Fibroblast of skin of abdomen (primary cell): Measurements from ENCODE around the gene METRN.
A peak's percentile ranks its signal among the peaks of the same experiment; 100 is the strongest.

Source experiments
- DNase-seq: peaks from one replicate; pipeline ENCODE4 v3.0.0-alpha.2; 2013

The METRN gene

DNA sequence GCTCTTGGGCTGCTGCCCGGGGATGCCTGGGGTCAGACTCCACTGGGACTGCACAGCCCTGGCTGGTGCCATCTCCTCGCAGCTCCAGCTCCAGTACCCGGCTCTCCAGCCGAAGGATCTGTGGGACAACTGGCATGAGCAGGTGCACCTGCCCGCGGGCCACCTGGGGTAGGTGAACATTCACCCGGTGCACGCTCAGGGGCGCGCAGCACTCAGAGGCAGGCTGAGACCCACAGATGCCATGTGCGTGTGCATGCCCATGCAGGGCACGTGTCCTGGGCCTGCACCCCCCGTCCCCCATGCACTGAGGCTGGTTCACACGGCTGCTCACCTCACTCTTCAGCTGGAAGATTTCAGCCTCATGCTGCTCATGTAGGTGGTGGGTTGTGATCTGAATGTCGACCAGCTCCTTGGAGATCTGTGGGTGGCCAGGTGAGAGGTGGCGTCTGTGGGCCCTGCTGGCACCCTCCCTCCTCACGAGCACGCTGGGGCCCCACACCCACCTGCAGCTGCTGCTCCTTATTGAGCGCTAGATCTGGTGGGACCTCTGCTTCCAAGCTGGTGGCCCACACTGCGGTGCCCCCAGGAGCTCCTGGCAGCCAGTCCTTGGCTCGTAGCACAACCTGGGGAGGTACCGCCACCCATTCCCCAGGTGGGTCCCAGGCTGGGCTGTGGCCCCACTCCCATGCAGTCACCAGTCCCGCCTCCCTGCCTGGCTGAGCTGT is 10.7 kb downstream of the METRN start:
- DNase-seq = no peak

DNA sequence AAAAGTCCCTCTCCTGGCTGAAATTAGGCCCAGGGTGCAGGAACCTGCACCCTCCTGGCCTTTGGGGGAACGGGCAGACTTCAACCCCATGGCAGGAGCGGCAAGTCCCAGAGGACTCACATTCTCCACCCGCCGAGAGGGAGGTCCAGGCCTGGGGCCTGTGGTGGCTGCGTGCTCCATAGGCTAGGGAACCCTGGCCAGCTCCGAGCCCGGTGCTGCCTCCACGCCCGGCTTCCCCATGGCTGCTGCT is 11.2 kb downstream of the METRN start:
- DNase-seq = no peak

DNA sequence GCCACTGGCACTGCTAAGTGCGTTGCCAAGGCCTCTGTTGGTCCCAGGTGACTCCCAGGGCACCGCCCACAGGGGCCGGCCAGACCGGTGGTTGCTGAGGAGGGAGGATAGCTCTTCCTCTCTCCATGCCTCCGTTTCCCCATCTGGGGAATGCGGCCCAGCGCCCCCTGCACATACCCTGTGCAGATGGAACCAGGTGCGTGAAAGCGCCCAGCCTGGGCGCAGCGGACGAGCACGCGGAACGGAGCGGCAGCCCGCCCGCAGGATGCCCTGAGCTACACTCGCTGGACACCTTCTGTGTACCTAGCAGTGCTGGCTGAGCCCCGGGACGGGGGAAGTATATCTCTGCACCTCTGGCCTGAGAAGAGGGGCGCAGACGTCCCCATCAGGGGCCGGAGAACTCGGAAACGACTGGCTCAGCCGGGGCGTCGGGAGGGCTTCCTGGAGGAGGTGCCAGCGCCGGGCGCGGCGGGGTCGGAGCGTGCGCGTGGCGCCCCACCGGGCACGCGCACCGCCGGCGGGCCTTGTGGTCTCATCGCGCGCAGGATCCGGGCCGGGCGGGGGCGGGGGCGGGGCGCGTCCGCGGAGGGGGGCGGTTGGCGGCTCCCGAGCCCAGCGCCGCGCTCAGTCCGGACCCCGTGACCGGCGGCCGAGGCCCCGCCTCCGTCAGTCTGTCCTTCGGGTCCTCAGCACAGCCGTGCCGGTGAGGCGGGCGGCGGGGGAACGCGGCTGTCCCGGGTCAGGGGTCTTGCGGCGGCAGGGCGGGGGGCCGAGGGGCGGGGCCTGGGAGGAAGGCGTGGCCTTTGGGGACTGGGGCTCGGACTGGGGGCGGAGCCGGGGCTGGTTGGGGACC is 11.7 kb downstream of the METRN start, which contains the start of the genes CCDC78 and HAGHL:
TSS of gene CCDC78 (minus strand) at position 6 of the 853 bp plus-strand sequence. CDS start 76 bp downstream, outside the sequence.
TSS of gene HAGHL (plus strand) at position 669 of the 853 bp plus-strand sequence. CDS start 404 bp downstream, outside the sequence.
- DNase-seq = peak; percentile 41

DNA sequence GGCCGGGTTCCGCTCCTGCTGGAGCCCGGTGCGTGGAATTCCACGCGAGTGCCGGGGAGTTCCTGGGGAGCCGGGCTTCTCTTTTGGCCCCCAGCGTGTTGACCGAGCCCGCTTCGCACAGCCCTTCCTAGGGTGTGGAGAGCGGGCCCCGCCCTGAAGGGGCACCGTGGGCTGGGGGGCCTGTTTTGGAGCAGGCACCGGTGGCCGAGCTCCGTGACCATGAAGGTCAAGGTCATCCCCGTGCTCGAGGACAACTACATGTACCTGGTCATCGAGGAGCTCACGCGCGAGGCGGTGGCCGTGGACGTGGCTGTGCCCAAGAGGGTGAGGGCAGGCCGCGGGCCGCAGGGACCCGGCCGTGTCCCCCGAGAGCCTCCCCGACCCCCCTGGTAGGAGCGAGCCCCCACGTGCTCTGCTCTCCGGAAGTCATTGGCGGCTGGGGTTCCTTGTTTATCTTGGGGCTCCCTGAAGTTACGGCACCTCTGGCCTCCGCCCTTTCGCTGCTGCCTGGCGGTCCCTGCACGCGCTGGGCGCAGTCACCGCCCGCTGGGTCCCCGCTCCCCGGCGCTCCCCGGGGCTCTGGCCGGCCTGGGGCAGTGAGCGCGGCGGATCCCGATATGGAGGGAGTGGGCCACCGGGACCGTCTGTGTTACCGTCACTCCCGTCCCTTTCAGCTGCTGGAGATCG is 12.5 kb downstream of the METRN start:
- DNase-seq = no peak

DNA sequence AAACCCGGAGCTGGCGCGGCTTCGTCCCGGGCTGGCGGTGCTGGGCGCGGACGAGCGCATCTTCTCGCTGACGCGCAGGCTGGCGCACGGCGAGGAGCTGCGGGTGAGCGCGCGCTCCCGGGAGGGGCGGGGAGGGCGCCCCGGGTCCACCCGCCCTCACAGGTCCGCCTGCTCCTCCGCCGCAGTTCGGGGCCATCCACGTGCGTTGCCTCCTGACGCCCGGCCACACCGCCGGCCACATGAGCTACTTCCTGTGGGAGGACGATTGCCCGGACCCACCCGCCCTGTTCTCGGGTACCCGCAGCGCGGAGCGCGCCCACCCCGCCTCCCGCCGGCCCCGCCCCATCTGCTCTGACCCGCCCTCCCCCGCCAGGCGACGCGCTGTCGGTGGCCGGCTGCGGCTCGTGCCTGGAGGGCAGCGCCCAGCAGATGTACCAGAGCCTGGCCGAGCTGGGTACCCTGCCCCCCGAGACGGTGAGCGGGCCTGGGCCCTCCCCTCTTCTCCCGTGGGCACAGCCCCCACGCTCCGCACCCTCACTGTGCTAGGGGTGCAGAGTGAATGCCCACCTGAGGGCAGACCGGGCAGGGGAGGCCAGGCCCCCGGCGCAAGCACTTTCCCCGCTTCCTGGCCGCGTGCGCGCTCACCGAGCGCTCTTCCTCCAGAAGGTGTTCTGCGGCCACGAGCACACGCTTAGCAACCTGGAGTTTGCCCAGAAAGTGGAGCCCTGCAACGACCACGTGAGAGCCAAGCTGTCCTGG is 13.4 kb downstream of the METRN start:
- peak; percentile 72 for DNase-seq

DNA sequence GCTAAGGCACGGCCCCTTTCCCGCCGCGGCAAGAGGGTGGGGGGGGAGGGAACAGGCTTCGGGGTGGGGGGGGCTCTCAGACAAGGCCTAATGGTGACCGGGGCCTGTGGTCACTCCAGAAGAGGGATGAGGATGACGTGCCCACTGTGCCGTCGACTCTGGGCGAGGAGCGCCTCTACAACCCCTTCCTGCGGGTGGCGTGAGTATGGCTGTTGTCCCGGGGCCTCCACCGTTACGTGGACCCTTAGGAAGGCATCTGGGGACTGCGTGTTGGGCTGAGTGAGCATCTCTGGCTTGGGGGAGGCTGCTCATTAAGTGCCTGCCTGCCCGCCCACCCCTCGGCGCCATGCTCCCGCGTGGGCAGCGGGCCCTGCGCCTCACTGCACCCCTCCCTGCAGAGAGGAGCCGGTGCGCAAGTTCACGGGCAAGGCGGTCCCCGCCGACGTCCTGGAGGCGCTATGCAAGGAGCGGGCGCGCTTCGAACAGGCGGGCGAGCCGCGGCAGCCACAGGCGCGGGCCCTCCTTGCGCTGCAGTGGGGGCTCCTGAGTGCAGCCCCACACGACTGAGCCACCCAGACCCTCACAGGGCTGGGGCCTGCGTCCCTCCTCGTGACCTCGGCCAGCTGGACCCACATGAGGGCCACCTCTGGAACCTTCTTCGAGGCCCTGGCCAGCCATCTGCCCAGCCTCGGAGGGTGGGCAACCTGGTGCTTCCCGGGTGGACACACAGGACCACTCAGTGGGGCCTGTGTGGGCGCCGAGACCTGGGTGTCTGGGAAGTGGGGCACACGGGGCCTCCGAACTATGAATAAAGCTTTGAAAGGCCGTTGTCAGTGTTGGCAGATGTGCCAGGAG is 14.2 kb downstream of the METRN start:
- DNase-seq = no peak

DNA sequence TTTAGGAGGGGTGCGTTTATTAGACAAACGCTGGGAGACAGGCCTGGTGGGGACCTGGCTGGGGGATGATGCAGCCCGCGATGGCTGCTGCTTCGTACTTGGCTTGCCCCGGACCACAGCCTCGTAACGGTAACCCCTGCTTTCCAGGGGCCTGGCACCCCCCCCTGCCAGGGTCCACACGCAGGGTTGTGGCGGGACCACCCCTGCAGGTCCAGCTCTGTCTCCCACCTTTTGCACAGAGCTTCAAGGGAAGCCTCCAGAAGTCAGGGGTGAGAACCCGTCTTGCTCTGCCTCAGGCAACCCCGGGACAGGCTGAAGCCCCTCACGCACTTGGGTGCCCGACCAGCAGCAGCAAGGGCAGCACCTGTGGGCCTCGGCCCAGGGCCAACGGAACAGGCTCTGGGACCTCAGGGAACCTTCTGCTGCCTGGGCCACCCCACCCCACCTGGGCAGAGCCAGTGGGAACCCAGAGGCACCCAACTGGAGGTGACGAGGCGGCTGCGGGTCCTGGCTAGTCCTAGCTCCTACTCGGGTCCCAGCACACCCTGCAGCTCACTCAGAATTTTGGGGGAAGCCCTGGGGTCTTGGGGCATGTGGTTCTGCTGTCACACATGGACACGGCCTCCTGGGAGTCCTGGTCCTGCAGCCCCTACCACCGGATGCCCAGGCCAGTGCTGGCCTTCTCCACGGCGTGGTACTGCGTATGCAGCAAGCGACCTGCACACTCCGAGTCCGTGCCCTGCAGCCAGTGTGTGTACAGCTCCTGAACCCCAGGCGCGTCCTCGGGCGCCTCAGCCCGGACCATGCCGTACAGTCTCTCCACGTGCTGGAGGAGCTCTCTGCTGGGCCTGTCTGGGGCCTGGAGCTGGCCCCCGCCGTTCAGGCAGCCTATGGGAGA is 15.1 kb downstream of the METRN start:
- no peak for DNase-seq

DNA sequence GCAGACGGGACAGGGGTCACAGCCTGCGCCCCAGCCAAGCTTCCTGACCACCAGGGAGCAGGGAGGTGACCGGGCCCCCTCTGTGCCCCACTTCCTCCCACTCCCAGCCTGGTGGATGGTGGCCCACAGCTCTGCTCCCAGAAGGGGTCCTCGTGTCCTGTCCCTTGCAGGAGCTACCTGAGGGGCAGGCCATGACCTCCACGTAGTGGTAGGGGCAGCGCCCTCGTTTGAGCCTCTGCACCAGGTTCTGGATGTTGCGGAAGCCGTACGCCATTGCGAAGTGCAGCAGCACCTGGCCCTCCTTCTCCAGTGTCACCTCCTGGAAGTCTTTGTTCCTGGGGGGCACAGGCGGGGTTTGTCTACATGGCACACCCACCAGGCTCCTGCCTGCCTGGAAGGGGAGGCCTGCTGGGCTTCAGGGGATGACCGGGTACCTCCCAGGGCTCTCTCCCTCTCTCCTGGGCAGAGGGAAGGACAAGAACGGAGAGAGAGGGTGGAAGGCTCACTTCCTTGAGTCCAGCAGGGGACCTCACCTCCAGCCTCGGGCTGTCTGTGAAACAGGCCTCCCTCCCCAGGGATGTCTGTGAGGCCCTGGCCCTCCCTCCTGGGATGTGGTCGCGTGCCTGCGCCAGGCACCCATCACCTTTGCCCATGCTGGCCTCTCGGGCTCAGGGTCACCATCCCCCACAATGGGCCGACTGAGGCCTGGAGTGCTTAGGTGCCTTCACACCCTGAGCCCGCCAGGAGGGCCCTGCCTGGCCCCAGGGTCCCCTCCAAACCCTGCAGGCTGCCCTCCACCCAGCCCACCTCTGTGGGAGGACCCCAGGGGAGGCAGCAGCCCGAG is 16.0 kb downstream of the METRN start:
- DNase-seq = no peak

DNA sequence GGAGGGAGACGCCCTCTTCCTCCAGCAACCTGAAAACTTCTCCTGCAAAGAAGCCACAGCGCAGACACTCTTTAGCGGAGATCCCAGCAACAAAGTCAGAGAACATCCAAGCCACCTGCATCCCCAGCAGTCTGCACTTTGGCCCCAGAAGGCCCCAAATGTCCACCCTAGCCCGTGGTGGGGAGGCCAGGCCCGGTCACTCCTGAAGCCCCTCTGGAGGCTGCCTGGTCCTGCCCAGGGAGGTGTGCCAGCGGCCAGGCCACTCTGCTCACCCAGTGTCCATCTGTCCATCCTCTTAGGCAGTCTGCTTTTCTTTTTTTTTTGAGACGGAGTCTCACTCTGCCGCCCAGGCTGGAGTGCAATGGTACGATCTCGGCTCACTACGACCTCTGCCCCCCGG is 17.4 kb downstream of the METRN start:
- no peak for DNase-seq

DNA sequence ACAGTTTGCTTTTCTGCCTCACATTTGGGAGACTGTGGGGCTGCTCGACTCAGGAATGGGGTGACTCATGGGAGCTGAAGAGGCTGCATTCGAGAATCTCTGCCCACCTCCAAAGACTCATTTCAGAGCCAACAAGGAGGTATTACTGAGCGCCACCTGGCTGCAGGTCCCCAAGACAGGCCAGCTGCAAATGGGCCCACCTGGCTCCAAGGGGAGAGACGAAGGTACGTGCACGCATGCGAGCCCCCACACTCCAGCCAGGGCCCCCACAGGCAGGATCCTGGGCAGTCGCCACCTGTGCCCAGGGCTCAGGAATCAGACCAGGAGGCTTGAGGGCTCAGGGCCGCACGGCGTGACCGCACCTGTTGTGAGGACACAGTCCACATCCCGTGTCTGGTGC is 18.0 kb downstream of the METRN start:
- DNase-seq = no peak

DNA sequence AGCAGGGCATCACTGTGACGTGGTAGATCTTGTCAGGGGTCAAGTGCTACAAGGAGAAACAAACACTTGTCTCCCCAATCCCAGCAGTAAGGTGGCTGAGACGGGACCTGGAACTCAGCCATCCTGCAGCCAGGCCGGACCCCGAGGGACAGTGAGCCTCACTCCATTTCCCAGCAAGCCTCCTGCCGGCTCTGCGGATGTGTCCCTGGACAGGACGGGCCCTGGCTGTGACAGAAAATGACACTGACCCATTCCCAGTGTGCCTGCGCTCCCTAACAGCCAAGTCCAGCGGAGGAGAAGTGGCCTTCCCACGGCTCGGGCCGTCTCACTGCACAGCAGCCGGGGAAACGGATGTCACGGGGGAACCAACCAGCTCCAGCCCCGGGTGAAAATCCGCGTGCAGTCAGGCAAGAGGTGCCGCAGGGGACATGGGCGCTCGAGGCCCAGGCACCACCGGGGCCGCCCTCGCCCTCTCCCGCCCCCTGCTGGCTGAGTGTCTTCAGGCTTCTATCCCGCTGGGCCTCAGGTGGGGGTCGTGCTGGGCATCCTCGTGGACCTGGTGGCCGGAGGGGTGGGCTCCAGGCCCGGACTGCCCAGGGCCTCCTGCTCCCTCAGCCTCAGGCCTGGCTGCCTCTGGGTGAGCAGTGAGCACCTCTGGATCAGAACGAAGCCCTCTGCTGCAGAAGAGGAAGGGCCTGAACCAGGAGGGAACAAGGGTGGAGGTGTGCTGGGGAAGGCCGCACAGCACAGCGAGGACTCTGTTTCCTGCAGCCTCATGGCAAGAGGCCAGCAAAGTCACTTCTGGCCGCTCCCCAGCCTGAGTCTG is 18.7 kb downstream of the METRN start:
- no peak for DNase-seq

DNA sequence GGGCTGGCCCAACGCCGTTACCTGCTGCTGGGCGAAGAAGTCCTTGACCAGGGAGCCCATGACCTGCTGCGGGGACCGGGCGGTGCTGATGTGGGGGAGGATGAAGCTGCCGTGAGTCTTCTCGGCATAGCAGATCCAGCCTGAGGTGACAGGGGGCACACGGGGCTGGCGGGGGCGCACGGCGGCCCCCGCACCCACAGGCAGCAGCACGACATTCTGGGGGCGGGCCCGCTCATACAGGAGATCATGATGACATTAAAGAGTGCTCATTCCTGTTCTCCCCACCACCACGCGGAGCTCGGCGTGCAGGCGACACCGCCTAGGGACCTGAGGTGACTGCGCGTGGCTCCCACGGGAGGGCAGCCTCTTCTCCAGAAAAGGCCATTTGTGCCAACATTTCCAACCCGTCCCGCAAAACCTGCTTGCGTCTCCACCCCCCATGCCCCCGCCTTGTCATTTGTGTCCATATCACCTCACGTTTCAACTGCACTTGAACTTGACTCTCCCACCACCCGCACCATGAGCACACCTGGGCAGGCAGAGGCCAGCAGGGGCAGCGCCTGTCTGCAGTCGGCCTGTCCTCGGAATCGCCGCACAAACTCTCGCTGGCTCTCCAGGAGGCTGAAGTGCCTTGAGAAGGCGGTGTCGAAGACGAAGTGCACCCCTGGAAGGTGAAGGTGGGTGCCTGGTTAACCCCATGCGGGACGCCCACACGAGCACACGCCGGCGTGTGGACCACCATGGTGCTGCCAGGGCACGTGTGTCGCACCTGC is 19.5 kb downstream of the METRN start:
- DNase-seq = no peak

DNA sequence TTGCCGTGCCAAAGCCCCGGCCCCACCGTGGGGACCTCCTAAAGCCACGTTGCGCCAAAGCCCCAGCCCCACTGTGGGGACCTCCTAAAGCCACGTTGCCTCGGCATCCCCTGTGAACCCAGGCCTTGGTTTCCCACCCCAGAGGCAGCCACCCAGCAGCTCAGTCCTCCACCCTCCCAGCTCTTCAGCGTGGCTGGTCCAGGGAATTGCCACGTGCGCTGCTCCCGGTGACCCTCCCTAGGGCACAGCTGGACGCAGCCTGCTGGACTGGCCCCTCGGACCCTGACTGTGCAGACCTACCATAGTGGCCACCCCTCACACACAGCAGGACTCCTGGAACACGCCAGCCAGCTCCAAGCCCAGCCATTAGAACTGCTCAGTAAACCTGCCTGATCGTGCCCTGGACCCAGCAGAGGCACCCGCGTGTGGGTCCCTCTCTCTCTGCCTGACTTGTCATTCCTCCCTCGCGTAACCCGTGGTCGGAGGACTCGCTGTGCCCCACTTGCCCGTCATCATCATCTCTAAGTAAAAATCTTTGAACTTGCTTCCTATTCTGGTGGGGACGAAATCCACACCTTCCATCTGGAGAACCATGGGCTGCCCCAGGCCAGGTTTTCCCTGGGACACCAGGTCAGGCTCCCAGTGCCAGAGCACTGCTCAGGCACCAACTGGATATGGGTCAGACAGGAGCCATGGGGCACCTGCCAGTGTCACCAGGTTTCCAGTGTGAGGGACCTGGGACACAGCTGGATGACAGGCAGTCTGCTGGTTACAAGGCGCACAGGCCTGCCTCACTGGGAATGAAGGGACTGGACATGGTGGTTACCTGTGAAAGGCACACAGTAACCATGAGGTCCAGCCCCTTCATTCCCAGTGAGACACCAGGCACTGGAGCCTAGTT is 20.3 kb downstream of the METRN start:
- DNase-seq = no peak

DNA sequence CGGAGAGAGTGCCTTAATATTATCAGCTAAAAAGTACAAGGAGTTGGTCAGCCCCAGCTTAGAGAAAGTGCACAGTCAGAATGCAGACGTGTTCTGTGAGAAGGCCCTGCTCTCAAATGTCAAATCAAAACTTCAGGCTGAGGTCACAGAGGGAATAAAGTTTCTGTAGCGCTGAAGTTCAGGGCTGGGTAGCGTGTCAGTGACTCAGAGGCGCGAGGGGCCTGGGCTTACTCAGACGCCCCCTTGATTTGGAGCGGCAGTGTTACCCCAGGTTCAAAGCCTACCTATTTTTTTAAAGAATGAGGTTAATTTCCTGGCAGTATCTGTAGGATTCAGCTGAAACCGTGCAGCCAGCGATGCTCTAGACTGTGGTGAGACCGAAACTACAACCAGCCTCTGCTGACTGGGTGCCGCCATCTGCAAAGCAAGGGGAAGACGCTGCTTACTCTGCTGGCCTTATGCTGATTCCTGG is 21.1 kb downstream of the METRN start:
- DNase-seq = no peak

DNA sequence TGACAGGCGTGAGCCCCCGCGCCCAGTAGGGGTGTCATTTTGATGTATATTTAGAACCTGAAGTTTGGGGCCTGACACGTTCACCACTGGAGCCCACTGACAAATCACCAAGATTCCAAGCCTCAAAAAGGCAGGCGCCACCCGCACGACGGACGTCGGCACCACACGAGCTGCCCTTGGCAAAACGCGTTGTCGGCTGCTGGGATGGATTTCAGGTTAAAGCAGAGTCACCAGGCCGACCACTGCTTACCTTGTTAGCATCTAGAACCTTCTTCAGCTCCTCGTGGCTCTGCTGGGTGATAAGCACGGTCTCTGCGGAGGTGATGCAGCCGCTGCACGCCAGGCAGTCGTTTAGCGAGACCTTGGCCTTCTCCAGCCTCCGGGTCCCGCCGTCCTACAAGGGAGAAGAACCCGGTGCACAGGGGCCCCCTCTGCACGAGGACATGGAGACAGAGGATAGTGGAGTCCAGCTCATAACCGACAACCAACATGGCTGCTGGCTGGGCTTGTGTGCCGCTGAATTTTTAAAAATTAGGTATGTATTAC is 22.1 kb downstream of the METRN start:
- DNase-seq = no peak
